ENCODE results near the gene OPCML. TPM values are rescaled to one million over a fixed set of nuclear protein-coding genes. Genes with fewer than 3 reads are reported as not detected.

Gene OPCML
- total and polyA plus RNA-seq, 2 donors (not counting 1 experiment from before 2014, with no cell fraction given): 0.99 to 2.8 TPM

GRCh38 chr11:133224271-133224670 is 308.0 kb downstream of the OPCML start:
- DNase-seq (ENCODE audit: low read depth in 2 of 2): no peak
- Histone ChIP-seq H3K27me3 (ENCODE audit: control insufficient read depth, insufficient read depth, low read length) (no peaks in the 10 kb centered on the region), H3K4me3 (replicated peaks in 1 of 4; ENCODE audit: control extremely low read depth in 1 of 4, insufficient read depth in 1 of 4, low read depth in 3 of 4, low read length in 4 of 4) (no peak overlapping the region), H3K79me2 (ENCODE audit: control insufficient read depth, insufficient read depth, low read length) (no peaks in the 10 kb centered on the region), H3K9ac (ENCODE audit: insufficient read depth, low read length) (no peak overlapping the region), H3K27ac (ENCODE audit: insufficient read depth, low read length) (no peak overlapping the region), H2AFZ (ENCODE audit: low read length) (no peak overlapping the region), H3K4me2 (ENCODE audit: extremely low read depth, insufficient read depth, low read length) (no peak overlapping the region), H4K20me1 (ENCODE audit: control insufficient read depth, extremely low read depth, insufficient read depth, low read length) (no peaks in the 10 kb centered on the region), H3K36me3 (ENCODE audit: control insufficient read depth, insufficient read depth, low read length) (no peaks in the 10 kb centered on the region), H3K4me1 (ENCODE audit: control insufficient read depth, extremely low read depth, insufficient read depth, low read length) (no peaks in the 10 kb centered on the region), H3K9me3 (ENCODE audit: control insufficient read depth, insufficient read depth, low read depth, low read length) (no peaks in the 10 kb centered on the region)
- TF ChIP-seq EZH2 (IDR thresholded peaks at IDR 0.05; ENCODE audit: low read length, missing control alignments): no peak

GRCh38 chr11:133222425-133223330 is 309.6 kb downstream of the OPCML start:
- Histone ChIP-seq H3K4me2 (ENCODE audit: extremely low read depth, insufficient read depth, low read length) (no peak overlapping the region), H3K9ac (ENCODE audit: insufficient read depth, low read length) (no peak overlapping the region), H2AFZ (ENCODE audit: low read length) (no peak overlapping the region), H3K9me3 (ENCODE audit: control insufficient read depth, insufficient read depth, low read depth, low read length) (no peaks in the 10 kb centered on the region), H3K4me1 (ENCODE audit: control insufficient read depth, extremely low read depth, insufficient read depth, low read length) (no peaks in the 10 kb centered on the region), H3K27me3 (ENCODE audit: control insufficient read depth, insufficient read depth, low read length) (no peaks in the 10 kb centered on the region), H3K4me3 (replicated peaks in 1 of 4; ENCODE audit: control extremely low read depth in 1 of 4, insufficient read depth in 1 of 4, low read depth in 3 of 4, low read length in 4 of 4) (no peak overlapping the region), H3K27ac (ENCODE audit: insufficient read depth, low read length) (no peak overlapping the region), H3K36me3 (ENCODE audit: control insufficient read depth, insufficient read depth, low read length) (no peaks in the 10 kb centered on the region), H4K20me1 (ENCODE audit: control insufficient read depth, extremely low read depth, insufficient read depth, low read length) (no peaks in the 10 kb centered on the region), H3K79me2 (ENCODE audit: control insufficient read depth, insufficient read depth, low read length) (no peaks in the 10 kb centered on the region)
- TF ChIP-seq EZH2 (IDR thresholded peaks at IDR 0.05; ENCODE audit: low read length, missing control alignments) (no peak), CTCF (conservative IDR thresholded peaks at IDR 0.05 in 1 of 2, IDR thresholded peaks at IDR 0.05 in 1 of 2; ENCODE audit: low read depth in 1 of 2, low read length in 2 of 2) (no peak)
- no peak for DNase-seq (ENCODE audit: low read depth in 2 of 2)

GRCh38 chr11:133219543-133219942 is 312.8 kb downstream of the OPCML start:
- no peaks in the 10 kb centered on the region for H3K27me3 ChIP-seq (ENCODE audit: control insufficient read depth, insufficient read depth, low read length)
- no peaks in the 10 kb centered on the region for H3K79me2 ChIP-seq (ENCODE audit: control insufficient read depth, insufficient read depth, low read length)
- no peaks in the 10 kb centered on the region for H3K9me3 ChIP-seq (ENCODE audit: control insufficient read depth, insufficient read depth, low read depth, low read length)
- TF ChIP-seq EZH2 (IDR thresholded peaks at IDR 0.05; ENCODE audit: low read length, missing control alignments) (no peak), CTCF (conservative IDR thresholded peaks at IDR 0.05 in 1 of 2, IDR thresholded peaks at IDR 0.05 in 1 of 2; ENCODE audit: low read depth in 1 of 2, low read length in 2 of 2) (no peak)
- no peak overlapping the region for H3K9ac ChIP-seq (ENCODE audit: insufficient read depth, low read length)
- H3K4me1 ChIP-seq (ENCODE audit: control insufficient read depth, extremely low read depth, insufficient read depth, low read length): no peaks in the 10 kb centered on the region
- H3K36me3 ChIP-seq (ENCODE audit: control insufficient read depth, insufficient read depth, low read length): no peaks in the 10 kb centered on the region
- H3K4me2 ChIP-seq (ENCODE audit: extremely low read depth, insufficient read depth, low read length): no peak overlapping the region
- H2AFZ ChIP-seq (ENCODE audit: low read length): no peak overlapping the region
- no peaks in the 10 kb centered on the region for H4K20me1 ChIP-seq (ENCODE audit: control insufficient read depth, extremely low read depth, insufficient read depth, low read length)
- H3K27ac ChIP-seq (ENCODE audit: insufficient read depth, low read length): no peak overlapping the region
- no peak for DNase-seq (ENCODE audit: low read depth in 2 of 2)
- H3K4me3 ChIP-seq (replicated peaks in 1 of 4; ENCODE audit: control extremely low read depth in 1 of 4, insufficient read depth in 1 of 4, low read depth in 3 of 4, low read length in 4 of 4): no peak overlapping the region
